Measurements from ENCODE around the gene ADH1C. TPM values are rescaled to one million over a fixed set of nuclear protein-coding genes. Genes with fewer than 3 reads are reported as not detected.
"Not testable (repeated sequence)": the region's sequence is repeated elsewhere in the genome, so short reads cannot be mapped to it uniquely, and the experiment has no call there.

Gene ADH1C
- total RNA-seq, 2 donors from 2014 or later = not detected

DNA sequence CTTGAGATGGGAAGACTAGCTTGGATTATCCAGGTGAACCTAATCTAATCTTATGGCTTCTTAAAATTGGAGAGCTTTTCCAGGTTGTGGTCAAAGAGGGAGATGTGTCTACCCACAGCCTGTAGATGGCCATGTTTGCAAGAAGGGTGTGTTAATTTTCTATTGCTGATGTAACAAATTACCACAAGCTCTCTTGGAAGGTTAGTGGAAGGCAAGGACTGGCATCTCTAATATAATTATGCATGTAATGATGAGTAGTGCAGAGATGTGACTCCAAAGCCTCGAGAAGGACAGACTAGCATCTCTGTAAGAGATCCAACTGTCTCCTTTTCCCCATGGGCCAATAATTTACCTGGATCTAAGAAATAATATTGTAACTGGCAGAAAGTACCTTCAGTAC, 28.2 kb downstream of the ADH1C start:
- DNase-seq (ENCODE audit: low spot score in 2 of 2) (no peak), ATAC-seq (no peak)
- no peaks in the 10 kb centered on the region for H3K9me3 Mint-ChIP-seq
- H3K36me3 Mint-ChIP-seq = no peaks in the 10 kb centered on the region
- H3K27ac Mint-ChIP-seq = no peak overlapping the region

DNA sequence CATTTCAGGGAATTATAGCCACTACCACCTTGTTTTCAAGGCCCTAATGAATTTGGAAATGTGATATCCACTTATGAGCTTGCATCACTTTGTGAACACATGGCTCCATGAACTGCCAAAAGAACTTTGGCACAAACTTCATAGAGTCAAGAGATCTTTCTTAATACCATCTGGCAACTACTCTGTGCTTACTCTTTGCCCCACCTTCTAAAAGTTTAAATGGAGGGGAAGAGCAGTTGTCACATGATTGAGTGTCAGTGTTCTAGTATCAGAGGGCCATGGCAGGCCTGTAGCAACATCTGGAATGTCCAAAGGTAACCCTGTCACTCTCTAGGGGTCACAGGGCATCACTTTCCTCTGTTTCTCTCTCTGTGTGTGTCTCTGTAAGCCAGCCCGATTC, 28.8 kb downstream of the ADH1C start:
- no peaks in the 10 kb centered on the region for H3K36me3 Mint-ChIP-seq
- no peak overlapping the region for H3K27ac Mint-ChIP-seq
- ATAC-seq (no peak), DNase-seq (ENCODE audit: low spot score in 2 of 2) (no peak)
- no peaks in the 10 kb centered on the region for H3K9me3 Mint-ChIP-seq

DNA sequence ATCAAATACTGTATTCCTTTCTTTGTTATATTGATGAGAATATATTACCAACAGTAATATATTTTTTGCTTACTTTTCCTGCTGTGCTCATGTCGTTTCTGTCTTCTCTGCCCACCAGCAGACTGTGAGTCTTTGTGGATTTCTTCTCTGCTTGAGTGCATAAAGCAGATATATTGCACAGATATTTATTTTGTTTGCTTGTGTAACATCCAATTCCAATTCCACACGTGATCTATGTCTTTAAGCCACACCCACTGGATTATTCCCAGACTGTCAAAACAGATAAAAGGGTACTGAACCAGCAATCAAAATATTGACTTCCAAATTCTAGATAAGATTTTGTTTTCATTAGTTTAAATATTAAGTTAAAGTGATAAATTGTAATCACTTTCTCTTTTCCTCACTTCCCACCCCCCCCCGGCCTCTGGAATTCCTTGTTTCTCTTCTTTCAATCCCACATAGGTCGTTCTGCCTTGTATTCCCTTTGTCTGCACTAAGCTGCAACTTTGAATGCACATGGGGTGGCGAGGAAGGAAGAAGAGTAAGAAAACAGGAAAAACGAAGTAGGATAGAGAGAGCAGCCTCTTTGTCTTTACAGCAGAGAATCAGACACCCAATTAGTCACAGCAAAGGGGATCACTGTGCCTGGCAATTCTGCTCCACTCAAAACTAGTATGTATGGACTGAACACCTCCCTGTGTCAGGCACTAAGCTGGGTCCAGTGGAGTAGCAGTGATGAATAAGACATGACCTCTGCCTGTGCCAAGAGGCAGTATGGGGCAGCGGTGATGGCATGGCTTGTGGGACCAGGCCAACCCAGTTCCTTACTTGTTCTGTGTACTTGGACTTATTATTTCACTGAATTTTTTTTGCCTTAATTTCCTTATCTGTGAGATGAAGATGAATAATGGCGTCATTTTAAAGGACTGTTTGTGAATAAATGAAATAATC, 31.0 kb downstream of the ADH1C start, which contains the start of gene ADH1B:
Gene ADH1B (minus strand): TSS at position 161 of the 951 bp plus-strand sequence. CDS start 70 bp downstream, at position 91.
- H3K36me3 Mint-ChIP-seq = no peaks in the 10 kb centered on the region
- DNase-seq (ENCODE audit: low spot score in 2 of 2) (no peak), ATAC-seq (no peak)
- no peaks in the 10 kb centered on the region for H3K9me3 Mint-ChIP-seq
- no peak within 1 kb of the TSS for H3K27ac Mint-ChIP-seq

DNA sequence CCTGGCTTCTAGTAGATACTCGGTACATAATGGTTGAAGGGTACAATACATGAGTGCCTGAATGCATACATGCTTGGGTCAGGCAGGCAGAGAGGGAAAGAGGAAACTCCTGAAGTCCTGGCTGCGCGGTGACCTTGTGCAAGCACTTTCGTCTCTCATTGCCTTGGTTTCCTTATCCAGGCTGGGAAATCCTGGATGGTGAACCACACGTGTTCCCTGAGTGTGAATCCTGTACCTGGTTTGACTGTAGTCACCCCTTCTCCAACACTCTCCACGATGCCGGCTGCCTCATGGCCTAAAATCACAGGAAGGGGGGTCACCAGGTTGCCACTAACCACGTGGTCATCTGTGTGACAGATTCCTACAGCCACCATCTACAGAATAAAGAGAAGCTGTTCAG, 34.7 kb downstream of the ADH1C start:
- not testable (repeated sequence) for H3K27ac Mint-ChIP-seq; DNase-seq (ENCODE audit: low spot score in 2 of 2); ATAC-seq; H3K9me3 Mint-ChIP-seq; H3K36me3 Mint-ChIP-seq

DNA sequence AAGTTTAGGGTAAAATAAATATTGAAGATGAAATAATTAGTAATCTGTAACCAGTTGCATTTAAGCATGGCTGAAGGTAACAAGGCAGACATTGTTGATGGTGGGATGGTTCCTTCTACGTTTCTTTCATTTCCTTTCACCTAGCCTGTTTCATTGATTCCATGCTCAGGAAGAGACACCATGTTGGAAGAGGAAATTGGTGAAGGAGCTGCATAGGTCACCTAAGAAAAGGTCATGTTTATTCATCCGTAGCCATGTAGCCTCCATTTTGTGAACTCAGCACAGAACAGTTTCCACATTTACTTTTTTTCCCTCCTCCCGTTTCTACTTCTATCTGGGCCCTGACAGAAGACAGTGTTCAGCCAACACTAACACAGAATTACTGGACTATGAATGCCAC, 35.2 kb downstream of the ADH1C start:
- H3K36me3 Mint-ChIP-seq = no peaks in the 10 kb centered on the region
- H3K9me3 Mint-ChIP-seq = no peaks in the 10 kb centered on the region
- H3K27ac Mint-ChIP-seq = no peak overlapping the region
- DNase-seq (ENCODE audit: low spot score in 2 of 2) (no peak), ATAC-seq (no peak)

DNA sequence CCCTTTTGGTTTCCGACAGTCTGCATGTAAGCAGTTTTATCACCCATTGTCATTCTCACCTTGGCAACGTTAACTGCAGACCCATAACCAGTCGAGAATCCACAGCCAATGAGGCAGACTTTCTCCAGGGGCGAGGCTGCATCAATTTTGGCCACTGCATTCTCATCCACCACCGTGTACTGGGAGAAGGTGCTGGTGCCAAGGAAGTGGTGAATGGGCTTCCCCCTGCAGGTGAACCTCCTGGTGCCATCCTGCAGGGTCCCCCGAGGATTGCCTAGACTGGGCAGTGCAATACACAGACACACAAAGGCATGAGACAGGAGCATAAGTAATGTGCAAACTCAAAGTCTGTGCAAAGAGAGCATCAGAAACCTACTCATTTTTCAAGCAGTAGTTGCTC, 36.7 kb downstream of the ADH1C start:
- H3K27ac Mint-ChIP-seq = no peak overlapping the region
- H3K36me3 Mint-ChIP-seq = no peaks in the 10 kb centered on the region
- H3K9me3 Mint-ChIP-seq = no peaks in the 10 kb centered on the region
- DNase-seq (ENCODE audit: low spot score in 2 of 2) (no peak), ATAC-seq (no peak)

DNA sequence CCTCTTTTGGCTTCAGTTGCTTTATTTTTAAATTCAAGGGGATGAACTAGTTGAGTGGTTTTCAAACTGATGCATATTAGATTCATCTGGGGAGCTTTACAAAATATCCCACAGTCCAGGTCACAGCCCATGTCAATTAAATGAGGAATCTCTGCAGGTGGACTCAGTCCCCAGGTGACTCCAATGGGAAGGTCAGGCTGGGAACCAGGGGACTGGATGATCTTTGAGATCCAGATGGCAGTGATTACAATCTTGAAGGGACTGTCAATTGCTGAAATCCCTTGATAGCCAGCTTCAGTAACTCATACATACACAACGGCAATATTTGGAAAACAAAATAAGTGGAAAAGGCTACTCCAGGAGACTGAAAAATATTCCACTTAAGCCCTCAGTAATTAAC, 38.3 kb downstream of the ADH1C start:
- no peaks in the 10 kb centered on the region for H3K36me3 Mint-ChIP-seq
- ATAC-seq (no peak), DNase-seq (ENCODE audit: low spot score in 2 of 2) (no peak)
- H3K9me3 Mint-ChIP-seq = no peaks in the 10 kb centered on the region
- H3K27ac Mint-ChIP-seq = no peak overlapping the region

DNA sequence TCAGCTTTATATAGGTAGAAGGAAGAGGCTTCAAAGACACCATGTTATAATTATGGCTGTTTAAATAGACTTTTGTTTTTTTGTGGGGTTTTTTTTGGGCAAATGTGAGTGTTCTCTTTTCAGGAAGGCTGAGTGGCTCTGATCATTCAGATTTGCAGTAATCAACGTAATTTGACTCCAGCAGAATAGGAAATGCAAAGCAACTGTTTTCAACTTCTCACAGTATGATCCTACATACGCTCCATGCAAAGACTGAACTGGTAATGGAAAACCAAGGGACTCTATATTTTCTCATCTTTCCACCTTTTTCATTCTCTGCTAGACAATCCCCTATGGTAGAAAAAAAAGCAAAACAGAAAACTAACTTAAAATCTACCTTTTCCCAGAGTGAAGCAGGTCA, 42.2 kb downstream of the ADH1C start:
- H3K36me3 Mint-ChIP-seq = no peaks in the 10 kb centered on the region
- H3K9me3 Mint-ChIP-seq = no peaks in the 10 kb centered on the region
- H3K27ac Mint-ChIP-seq = no peak overlapping the region
- DNase-seq (ENCODE audit: low spot score in 2 of 2) (no peak), ATAC-seq (no peak)

DNA sequence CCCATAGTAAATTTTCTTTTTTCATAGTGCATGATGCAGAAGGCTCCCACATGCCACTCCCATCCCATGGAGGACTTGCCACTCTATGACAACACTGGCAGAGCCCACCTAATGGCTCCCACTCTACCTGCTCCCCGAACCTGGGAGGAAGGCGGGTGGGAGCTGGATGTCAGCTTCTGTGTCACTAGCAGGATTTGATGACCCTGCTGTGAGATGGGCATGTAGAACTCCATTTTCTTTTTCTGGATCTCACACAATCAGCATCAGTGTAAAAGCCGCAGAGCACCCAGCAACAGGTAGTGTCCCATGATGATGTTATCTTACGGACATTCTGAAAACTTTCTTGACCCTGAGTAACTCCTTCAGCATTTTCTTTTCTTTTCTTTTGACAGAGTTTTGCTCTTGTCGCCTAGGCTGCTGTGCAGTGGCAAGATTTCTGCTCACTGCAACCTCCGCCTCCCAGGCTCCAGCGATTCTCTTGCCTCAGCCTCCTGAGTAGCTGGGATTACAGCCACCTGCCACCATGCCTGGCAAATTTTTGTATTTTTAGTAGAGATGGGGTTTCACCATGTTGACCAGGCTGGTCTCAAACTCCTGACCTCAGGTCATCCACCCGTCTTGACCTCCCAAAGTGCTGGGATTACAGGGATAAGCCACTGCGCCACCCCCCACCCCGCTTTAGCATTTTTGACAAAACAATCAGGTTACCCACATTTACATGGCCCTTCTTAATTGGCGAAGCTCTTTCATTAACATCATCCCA, 46.7 kb downstream of the ADH1C start:
- DNase-seq (ENCODE audit: low spot score in 2 of 2) = no peak
- ATAC-seq = no peak
- Mint-ChIP-seq H3K9me3 (peaks cover 0 to 5% of the 10 kb centered on the region in 2 donors), H3K27ac (no peak overlapping the region), H3K36me3 (peaks cover 0 to 7% of the 10 kb centered on the region in 2 donors)

DNA sequence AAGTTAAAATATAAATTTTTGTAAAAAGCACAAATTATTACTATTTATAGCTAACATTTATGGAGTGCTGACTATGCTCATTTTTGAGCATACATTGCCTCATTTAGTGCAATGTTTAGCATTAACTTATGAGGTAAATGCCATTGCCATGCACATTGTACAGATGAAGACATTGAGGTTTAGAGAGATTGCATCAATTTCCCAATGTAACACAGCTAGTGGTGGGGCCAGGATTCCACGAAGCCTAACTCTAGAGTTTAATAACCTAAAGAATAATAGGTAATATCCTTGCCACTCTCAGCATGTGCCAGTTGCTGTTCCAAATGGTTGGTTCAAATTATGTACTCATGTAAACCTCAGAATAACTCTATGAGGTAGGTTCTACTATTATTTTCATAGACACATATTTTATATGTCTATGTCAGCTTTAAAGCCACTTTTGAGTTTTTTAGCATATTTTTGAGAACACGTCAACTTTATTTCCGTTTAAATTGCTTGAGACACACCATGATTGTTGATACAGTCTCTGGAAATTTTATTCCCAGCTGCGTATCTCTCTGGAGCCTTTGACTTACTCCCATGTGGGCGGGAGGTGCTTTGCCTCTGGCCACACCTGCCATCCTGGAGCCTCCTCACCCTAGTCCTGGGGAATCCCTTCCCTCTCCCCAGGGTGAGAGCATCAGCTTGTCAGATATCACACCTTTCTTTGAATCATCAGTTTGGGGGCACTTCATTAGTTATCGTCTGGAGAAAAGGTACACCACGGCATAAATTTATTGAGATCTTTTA, 51.0 kb downstream of the ADH1C start:
- no peak for ATAC-seq
- no peak overlapping the region for H3K27ac Mint-ChIP-seq
- peaks cover 0 to 7% of the 10 kb centered on the region in 2 donors for H3K36me3 Mint-ChIP-seq
- DNase-seq (ENCODE audit: low spot score in 2 of 2) = no peak
- peaks cover 10 to 14% of the 10 kb centered on the region in 2 donors for H3K9me3 Mint-ChIP-seq

DNA sequence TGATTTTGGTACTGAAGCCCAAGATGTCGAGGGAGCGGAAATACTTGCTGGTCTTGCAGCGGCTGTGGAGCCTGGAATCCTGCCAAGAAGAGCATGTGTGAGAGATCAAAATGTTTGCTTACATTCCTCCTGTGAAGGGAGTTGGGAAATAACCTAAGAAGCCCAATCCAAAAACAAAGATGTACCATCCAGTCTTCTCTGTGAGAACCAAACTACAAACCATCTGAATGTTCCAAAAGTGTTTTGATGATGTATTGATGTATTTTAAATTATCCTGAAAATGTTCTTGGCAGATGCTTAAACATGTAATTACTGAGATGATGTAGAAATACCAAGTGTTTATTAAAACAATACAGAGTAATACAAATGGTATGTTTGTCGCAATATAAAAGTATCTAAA, 51.6 kb downstream of the ADH1C start:
- Mint-ChIP-seq H3K36me3 (peaks cover 3 to 7% of the 10 kb centered on the region in 2 donors), H3K27ac (no peak overlapping the region), H3K9me3 (peaks cover 16 to 20% of the 10 kb centered on the region in 2 donors)
- DNase-seq (ENCODE audit: low spot score in 2 of 2) = no peak
- ATAC-seq = no peak

DNA sequence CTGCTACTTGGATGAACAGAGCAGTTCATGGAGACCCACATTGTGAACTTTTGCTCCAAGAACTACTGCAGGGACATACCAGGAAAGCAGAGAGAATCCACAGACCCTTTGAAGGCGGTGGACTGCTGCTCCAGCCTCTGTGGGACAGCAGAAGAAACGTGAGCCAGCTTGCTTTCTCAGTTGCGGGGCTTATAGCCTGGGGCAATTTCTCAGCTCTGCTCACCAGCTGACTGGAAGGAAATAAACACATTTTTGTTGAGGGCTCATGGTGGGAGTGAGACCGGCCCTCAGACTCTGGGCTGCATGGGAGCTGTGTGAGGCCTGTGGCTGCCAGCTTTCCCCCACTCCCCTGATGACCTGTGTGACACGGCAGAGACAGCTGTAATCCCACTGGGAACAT, 59.2 kb downstream of the ADH1C start:
- Mint-ChIP-seq H3K9me3 (peaks cover 23 to 32% of the 10 kb centered on the region in 2 donors), H3K36me3 (peaks cover 0 to 17% of the 10 kb centered on the region in 2 donors), H3K27ac (no peak overlapping the region)
- no peak for DNase-seq (ENCODE audit: low spot score in 2 of 2)
- no peak for ATAC-seq

DNA sequence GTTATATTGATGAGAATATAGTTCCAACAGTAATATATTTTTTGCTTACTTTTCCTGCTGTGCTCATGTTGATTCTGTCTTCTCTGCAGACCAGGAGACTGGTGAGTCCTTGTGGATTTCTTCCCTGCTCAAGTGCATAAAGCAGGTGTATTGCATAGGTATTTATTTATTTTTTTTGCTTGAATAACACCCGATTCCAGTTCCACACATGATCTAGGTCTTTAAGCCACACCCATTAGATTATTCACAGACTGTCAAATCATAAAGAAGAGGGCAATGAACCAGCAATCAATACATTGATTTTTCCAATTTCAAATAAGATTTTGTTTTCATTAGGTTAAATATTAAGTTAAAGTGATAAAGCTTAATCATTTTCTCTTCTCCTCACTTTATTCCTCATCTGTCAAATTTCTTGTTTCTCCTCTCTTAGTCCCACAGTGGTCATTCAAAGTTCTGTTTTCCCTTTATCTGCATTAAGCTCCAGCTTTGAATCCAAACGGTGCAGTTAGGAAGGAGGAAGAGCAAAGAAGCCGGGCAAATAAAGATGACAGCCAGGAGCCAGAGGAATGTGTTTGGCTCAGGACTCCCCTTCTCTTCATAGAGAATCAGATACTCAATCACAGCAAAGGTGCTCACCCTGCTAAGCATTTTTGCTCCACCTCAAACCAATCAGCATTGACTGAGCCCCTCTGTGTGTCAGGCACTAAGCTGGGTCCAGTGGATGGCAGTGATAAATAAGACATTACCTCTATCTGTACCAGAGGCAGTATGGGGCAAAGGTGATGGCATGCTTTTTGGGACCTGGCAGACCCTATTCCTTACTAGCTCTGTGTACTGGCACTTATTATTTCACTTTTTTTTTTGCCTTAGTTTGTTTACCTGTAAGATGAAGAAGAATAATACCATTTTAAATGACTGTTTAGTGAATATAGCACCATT, 61.4 kb downstream of the ADH1C start, which contains the start of gene ADH1A:
Gene ADH1A (minus strand): TSS at position 138 of the 939 bp plus-strand sequence. CDS start 71 bp downstream, at position 67.
- ATAC-seq (no peak), DNase-seq (ENCODE audit: low spot score in 2 of 2) (no peak)
- Mint-ChIP-seq H3K36me3 (peaks cover 0 to 15% of the 10 kb centered on the region in 2 donors), H3K9me3 (peaks cover 17 to 18% of the 10 kb centered on the region in 2 donors), H3K27ac (no peak within 1 kb of the TSS)
